Activated T-cell treated with anti-CD3 and anti-CD28 coated beads for 24 hours (primary cell): ENCODE measurements around the gene ADGRV1.

Experiments
- DNase-seq: peaks from one replicate; pipeline ENCODE4 v3.0.0-alpha.2; 2020; ENCODE audit warnings: low read depth

The ADGRV1 gene

DNA sequence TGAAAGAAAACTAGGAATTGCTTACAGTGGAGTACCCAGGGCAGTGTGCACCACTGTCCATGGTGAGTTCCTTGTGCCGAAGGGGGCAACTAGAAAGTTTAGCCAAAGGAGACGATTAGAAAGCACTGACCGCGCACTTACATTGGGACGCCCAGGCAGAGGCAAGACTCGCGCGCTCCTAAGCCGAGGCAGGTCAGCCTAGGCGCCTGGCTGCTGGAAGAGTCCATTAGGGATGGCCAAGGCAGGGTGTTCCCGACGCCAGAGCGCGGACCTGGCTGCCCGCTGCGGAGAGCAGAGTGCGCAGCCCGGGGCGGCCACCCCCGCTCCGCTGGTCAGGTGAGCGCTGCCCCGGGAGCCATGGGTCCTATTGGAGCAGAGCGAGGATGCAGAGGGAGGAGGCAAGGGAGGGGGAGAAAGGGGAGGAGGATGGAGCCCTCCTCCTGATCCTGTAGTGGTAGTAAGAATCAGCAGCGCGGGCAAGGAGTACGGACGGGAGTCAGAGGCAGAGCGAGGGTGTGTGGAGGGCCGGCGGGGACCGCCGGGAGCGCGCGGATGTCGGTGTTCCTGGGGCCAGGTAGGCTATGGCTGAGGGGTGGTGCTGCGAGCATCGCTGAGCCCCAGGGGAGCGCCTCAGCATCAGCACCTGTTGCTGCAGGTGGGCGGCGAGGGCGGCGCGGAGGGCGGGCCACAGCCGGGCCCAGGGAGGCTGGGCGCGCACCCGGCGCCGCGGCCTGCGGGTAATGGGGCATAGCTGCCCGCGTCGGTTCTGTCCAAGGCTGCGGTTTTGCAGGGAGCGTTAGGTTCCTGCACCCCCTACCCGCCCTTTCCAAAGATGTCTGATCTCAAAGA is at the start of gene ADGRV1:
Gene ADGRV1 (plus strand): TSS at position 454 of the 849 bp plus-strand sequence. CDS start 99 bp downstream, at position 553.
- DNase-seq: no peak

DNA sequence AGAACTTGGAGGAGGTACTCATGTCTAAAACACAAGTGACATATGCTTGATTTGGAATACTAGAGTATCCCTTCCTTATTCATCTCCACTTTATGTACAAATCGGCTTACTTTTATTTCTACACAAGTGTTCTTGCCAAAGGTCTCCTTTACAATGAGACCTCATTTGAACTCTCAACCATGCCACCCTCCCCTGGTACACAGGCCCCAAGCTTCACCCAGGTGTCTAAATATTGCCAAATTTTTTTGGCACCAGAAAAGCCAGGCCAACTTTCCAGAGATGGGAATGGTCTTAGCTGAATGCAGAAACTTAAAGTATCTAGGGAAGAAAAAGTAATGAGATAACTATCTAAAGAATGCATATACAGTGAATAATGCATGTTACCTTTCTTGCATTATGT is 48.2 kb upstream of the ADGRV1 start:
- DNase-seq: no peak

DNA sequence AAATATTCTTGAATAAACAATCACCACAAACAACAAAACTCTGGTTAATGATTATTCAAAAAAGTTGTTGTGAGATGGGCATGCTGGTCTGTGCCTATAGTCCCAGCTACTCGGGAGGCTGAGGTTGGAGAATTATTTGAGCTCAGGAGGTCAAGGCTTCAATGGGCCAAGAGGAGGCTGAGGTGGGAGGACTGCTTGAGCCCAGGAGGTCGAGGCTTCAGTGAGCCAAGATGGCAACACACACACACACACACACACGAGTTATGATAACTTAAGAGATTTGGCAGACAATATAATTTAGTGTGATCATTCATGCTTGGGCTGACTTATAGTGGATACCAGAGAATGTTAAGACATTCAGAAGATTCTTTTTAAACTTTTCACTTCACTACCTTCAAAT is 44.1 kb upstream of the ADGRV1 start:
- no peak for DNase-seq

DNA sequence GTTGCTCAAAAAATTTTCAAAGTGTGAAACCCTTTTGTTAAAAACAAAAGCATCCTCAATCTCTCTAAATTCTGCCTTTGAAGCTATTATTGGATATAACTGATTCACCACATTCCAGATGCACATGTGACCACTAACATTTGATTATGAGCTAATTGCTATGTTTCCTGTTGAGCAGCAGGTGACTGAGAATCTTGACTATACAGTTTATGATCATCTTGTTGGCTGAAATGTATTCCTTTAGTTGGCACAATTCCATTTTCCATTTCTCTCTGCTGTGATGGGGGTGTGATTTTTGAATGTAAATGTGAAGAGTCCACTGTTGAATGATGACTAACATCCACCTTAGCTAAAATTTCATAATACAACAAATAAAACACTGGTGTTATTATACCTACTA is 39.9 kb upstream of the ADGRV1 start:
- DNase-seq: no peak

GRCh38 chr5:90519081-90519480 is 39.5 kb upstream of the ADGRV1 start:
- no peak for DNase-seq

GRCh38 chr5:90528601-90529193 is 29.9 kb upstream of the ADGRV1 start:
- DNase-seq: no peak

DNA sequence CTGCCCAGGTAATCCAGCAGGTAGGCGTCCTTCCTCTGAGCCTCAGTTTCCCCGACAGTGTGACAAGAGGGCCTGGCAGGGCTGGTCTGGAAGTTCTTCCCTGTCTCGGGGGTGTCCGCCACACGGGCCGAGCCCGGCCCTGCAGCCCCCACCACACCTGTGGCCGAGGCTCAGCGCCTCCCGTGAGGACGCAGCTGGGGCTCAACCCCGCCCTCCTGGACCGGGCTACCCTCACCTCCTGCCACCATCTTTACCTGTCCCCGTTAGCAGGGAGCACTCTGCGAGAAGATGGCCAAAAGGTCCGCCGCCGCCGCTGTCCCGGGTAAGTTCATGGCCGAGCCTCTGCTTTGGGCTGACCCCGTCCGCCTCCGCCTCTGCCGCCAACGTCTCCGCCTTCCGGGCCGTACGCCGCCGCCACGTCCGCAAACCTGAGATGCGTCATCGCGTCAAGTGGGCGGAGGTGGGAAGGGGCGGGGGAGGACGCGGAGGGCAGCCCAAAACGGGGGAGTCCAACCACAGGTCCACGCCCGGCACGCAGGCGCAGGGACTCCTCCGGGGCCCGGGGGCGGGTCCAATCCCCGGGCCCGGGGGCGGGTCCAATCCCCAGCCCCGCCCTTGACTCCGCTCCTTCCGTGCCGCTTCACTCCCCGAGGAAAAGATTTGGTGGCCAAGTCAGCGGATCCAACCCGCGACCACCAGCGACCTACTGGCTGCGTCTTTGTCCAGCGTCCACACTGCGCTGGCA is 29.2 kb upstream of the ADGRV1 start, which contains the start of gene LYSMD3:
Gene LYSMD3 (minus strand): TSS at position 391 of the 745 bp plus-strand sequence. CDS start 4,295 bp downstream, outside the sequence.
- DNase-seq: peak; percentile 94

GRCh38 chr5:90529939-90530677 is 28.5 kb upstream of the ADGRV1 start:
- peak; percentile 53 for DNase-seq

DNA sequence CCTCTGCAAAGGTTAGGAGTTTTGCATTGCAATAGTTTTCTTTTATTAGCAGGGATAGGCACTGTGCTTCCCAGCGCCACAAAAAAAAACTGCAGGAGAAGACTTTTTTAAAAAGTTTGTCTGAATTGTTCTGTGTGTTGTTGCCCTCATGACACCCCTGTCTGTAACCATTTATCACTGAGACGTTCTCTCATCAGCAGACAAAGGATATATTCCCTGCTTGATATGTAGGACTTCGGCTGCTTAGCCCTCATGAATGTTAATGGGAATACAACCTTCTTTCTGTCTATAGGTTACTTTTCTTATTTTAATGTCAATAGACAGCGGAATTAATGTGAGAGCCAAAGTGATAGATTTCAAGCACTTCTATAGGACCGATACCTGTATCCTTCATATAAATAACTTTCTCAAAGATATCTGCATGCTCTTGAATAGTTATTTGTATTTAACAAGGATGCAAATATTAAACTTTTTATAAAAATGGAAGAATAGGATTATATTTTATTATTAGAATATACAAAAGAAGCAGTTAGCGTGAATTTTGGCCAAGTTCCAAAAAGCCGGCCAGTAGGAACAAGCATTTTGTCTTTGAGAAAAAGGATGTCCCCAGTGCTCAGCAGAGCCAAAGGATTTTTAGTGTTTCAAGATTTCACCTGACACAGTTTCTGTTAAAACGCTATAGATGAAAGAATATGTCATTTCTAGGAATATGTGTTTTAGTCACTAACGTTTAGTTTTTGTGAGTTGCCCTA is 27.7 kb upstream of the ADGRV1 start:
- no peak for DNase-seq

GRCh38 chr5:90533794-90534193 is 24.8 kb upstream of the ADGRV1 start:
- no peak for DNase-seq

DNA sequence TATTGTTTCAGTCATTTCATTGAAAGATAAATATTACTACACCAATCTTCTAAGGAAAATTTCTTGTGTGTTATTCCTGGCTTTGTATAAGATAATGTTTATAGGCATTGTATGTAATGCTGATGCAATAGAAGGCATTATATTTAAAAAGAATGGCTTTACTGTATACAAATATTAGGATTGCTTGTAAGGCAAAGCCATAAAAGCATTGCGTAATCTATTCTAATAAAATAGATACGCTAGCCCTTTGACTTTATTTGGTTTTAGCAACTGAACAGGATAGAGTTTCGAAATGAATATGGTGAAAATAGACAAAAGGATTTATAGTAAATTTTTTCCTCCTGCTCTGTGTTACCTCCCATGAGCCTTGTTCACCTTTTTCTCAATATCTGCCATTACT is 23.7 kb upstream of the ADGRV1 start:
- DNase-seq: no peak

GRCh38 chr5:90542827-90543519 is 15.6 kb upstream of the ADGRV1 start:
- DNase-seq: no peak

DNA sequence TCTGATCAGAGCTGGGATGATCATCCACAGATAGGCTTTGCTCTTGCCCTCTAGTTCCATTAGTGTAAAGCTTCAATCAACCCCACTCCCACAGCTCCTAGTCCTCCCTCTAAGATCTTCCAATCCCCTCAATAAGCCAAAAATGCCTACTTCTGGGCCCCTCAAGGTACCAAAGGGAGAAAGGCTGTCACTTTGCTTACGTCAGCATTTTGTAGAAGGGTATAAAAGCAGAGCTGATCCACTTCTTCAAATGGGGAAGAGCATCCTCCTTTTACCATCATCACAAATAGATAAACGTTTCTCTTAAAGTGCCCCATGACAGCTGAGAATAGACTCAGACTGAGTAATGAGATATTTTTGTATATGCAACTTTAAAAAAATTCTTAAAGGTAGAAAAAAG is 13.1 kb upstream of the ADGRV1 start:
- no peak for DNase-seq

DNA sequence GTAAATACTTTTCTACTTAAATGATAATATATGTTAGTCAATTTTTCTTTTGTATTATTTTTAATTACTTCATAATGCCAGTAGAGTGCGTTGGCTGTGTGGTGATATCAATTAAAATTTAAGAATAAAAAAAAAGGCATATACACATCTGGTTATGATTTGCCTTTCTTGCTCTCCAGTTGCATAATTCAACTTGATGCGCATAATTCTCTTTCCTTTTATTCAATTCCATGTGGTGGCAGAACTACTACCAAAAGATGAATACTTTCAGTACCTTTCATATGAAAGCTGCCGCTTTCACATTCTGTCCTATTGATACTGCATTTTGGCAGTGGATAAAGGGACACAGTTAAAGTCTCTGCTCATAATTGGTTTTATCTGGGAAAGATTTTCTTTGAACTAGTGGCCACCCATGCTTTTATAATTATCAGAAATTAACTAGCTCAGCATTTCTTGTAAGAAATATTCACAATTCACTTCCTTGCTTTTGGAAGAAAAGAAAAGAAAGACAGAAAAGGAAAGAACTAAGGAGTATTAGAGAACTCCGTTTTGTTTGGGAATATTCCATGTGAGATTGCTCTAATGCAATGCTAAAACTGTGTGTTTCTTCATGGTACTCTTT is 12.3 kb upstream of the ADGRV1 start:
- no peak for DNase-seq

- DNase-seq: no peak
These were observed 11.5 kb upstream of the ADGRV1 start for GRCh38 chr5:90547072-90547536.

GRCh38 chr5:90548069-90548593 is 10.5 kb upstream of the ADGRV1 start:
- DNase-seq: no peak

GRCh38 chr5:90549223-90549622 is 9.4 kb upstream of the ADGRV1 start:
- DNase-seq: no peak

GRCh38 chr5:90549729-90550275 is 8.8 kb upstream of the ADGRV1 start:
- DNase-seq: no peak

- DNase-seq: no peak
These were observed 7.6 kb upstream of the ADGRV1 start for GRCh38 chr5:90550963-90551362.

- no peak for DNase-seq
These were observed 7.2 kb upstream of the ADGRV1 start for GRCh38 chr5:90551376-90551775.
